ENCODE measurements around the gene AIRE. TPM values are rescaled to one million over a fixed set of nuclear protein-coding genes. Genes with fewer than 3 reads are reported as not detected.
A peak's percentile ranks its signal among the peaks of the same experiment; 100 is the strongest.
"Not testable (repeated sequence)": the region's sequence is repeated elsewhere in the genome, so short reads cannot be mapped to it uniquely, and the experiment has no call there.

Gene AIRE
- total RNA-seq, 1 donor from 2014 or later: not detected

DNA sequence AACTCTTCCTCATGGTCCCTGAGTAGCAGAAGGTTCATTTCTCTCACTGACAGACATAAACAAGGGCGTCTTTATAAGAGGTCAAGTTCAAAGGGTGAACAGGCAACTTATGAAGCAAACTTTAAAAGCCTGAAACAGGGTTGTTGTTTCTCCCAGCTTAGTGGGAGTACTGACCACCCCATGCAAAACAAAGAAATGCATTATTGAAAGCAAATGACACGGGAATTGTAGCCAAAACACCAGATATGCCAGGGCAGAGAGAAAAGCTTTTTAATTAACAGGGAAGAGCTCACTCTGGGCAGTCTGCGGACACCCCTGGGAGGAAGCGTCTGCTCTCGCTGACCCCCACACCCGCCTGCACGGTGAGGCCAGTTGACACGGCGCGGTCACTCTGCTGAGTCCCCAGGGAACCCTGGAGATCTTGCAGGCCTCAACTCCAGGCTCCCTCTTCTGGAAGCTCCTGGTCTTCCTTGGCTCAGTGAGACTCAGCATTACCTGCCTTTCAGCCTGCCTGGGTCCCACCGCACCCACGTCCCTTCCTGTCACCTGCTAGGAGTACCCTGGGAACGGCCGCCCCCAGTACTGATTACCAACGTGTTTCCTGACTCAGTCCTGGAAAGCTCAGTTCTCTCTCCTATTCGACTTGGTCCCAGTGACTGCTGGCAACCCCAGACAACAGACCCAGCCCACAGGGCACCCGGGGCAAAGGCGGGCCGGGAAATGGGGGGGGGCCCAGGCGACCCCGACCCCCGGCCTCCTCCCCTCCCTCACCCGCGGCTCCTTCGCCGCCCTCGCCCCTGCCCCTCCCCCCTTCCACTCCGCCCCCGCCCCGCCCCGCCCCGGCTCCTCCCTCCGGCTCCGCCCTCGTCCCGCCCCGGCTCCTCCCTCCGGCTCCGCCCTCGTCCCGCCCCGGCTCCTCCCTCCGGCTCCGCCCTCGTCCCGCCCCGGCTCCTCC, 52.5 kb downstream of the AIRE start:
- H3K4me3 Mint-ChIP-seq (ENCODE audit: unreplicated experiment): peak overlapping the region; percentile 84
- H3K36me3 Mint-ChIP-seq (ENCODE audit: unreplicated experiment): no peaks in the 10 kb centered on the region
- peak overlapping the region; percentile 83 for H3K27ac Mint-ChIP-seq (ENCODE audit: unreplicated experiment)
- peaks cover 17% of the 10 kb centered on the region for H3K27me3 Mint-ChIP-seq (ENCODE audit: unreplicated experiment)
- H3K9me3 Mint-ChIP-seq (ENCODE audit: unreplicated experiment): peaks cover 10% of the 10 kb centered on the region
- peaks cover 17% of the 10 kb centered on the region for H3K4me1 Mint-ChIP-seq (ENCODE audit: low read depth, unreplicated experiment)
- TF ChIP-seq, protein P1, sequence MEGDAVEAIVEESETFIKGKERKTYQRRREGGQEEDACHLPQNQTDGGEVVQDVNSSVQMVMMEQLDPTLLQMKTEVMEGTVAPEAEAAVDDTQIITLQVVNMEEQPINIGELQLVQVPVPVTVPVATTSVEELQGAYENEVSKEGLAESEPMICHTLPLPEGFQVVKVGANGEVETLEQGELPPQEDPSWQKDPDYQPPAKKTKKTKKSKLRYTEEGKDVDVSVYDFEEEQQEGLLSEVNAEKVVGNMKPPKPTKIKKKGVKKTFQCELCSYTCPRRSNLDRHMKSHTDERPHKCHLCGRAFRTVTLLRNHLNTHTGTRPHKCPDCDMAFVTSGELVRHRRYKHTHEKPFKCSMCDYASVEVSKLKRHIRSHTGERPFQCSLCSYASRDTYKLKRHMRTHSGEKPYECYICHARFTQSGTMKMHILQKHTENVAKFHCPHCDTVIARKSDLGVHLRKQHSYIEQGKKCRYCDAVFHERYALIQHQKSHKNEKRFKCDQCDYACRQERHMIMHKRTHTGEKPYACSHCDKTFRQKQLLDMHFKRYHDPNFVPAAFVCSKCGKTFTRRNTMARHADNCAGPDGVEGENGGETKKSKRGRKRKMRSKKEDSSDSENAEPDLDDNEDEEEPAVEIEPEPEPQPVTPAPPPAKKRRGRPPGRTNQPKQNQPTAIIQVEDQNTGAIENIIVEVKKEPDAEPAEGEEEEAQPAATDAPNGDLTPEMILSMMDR (IDR thresholded peaks at IDR 0.05; ENCODE audit: partially characterized antibody, unreplicated experiment): peak; percentile 17
- peak; percentile 84 for DNase-seq

DNA sequence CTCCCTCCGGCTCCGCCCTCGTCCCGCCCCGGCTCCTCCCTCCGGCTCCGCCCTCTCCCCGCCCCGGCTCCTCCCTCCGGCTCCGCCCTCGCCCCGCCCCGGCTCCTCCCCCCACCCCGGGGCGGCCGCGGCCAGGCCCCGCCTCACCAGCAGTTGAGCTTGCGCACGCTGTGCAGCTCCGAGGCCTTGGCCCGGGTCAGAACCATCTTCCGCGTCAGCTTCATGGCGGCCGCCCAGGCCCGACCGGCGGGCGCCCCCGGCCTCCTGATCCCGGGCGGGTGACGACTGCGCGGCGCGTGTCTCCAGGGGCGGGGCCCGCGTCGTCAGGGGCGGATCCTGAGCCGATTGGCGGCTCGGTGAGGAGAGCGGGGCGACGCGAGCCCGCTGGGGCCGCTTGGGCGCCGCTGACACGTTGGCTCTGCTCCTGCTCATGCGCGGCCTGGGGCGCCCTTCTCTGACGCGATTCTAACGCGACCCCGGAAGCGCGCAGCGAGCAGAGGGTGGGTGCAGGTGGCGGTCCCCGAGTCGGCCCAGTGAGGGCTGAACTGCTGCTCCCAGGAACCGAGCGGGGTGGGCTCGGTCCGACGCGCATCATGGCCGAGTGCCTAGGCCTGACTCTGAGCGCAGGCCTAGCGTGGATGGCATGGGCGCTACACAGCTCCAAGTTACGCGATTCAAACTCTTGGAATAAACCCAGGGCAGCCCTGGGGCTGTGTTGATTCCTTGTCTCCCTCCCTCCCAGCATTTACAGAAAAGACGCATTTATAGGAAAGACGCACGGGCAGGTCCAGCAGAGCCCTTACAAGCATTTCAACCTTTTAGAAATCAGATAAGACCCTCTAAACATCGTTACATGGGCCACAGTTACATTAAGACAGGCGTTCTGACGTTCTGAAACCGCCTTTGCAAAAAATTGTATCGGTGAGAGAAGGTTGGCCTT, 53.6 kb downstream of the AIRE start, which contains the start of gene CFAP410:
Gene CFAP410, minus strand, starts transcription at position 420 of the 940 bp plus-strand sequence. Its CDS starts 196 bp downstream, at position 224.
- H3K36me3 Mint-ChIP-seq (ENCODE audit: unreplicated experiment): no peaks in the 10 kb centered on the region
- DNase-seq: peak; percentile 97
- TF ChIP-seq, protein P1 (IDR thresholded peaks at IDR 0.05; ENCODE audit: partially characterized antibody, unreplicated experiment): no peak
- peak within 1 kb of the TSS; percentile 84 for H3K4me3 Mint-ChIP-seq (ENCODE audit: unreplicated experiment)
- H3K27me3 Mint-ChIP-seq (ENCODE audit: unreplicated experiment): peaks cover 17% of the 10 kb centered on the region
- peaks cover 11% of the 10 kb centered on the region for H3K9me3 Mint-ChIP-seq (ENCODE audit: unreplicated experiment)
- H3K27ac Mint-ChIP-seq (ENCODE audit: unreplicated experiment): peak within 1 kb of the TSS; percentile 89
- H3K4me1 Mint-ChIP-seq (ENCODE audit: low read depth, unreplicated experiment): peaks cover 17% of the 10 kb centered on the region

DNA sequence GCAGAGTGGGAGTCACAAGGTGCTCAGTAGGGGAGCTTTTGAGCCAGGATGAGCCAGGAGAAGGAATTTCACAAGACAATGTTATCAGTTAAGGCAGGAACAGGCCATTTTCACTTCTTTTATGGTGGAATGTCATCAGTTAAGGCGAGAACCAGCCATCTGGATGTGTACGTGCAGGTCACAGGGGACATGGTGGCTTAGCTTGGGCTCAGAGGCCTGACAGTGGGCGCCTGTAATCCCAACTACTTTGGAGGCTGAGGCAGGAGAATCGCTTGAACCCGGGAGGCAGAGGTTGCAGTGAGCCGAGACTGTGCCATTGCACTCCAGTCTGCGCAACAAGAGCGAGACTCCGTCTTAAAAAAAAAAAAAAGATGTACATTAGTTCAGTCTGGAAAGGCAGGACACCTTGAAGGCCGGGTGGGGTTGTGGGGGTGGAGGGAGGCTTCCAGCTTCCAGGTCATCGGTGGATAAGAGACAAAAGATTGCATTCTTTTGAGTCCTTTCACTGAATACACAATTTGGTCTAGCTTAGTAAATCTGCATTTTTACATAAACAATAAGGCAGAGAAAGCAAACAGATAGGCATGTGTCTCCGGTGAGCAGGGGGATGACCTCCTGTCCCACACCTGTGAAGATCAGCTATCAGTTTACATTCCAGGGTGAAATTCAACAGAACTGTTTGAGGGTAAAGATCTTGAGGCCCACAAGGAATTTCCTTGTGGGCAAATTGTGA, 56.2 kb downstream of the AIRE start:
- Mint-ChIP-seq H3K4me1 (ENCODE audit: low read depth, unreplicated experiment) (peaks cover 19% of the 10 kb centered on the region), H3K9me3 (ENCODE audit: unreplicated experiment) (peaks cover 11% of the 10 kb centered on the region), H3K27me3 (ENCODE audit: unreplicated experiment) (peaks cover 20% of the 10 kb centered on the region)
- H3K4me3 Mint-ChIP-seq (ENCODE audit: unreplicated experiment); H3K27ac Mint-ChIP-seq (ENCODE audit: unreplicated experiment); DNase-seq; H3K36me3 Mint-ChIP-seq (ENCODE audit: unreplicated experiment): not testable (repeated sequence)

DNA sequence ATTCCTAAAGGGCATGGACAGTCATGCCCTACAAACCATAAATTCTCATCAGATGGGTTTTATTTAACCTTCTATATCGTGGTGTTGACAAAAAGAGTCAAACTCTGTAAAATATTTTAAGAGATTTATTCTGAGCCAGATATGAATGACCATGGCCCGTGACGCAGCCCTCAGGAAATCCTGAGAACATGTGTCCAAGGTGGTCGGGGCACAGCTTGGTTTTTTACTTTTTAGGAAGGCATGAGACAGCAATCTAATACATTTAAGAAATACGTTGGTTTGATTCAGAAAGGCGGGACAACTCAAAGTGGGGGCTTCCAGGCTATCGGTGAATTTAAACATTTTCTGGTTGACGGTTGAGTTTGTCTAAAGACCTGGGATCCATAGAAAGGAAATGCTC, 57.3 kb downstream of the AIRE start:
- H3K27ac Mint-ChIP-seq (ENCODE audit: unreplicated experiment); H3K9me3 Mint-ChIP-seq (ENCODE audit: unreplicated experiment); H3K4me1 Mint-ChIP-seq (ENCODE audit: low read depth, unreplicated experiment); H3K4me3 Mint-ChIP-seq (ENCODE audit: unreplicated experiment); DNase-seq; H3K36me3 Mint-ChIP-seq (ENCODE audit: unreplicated experiment): not testable (repeated sequence)
- H3K27me3 Mint-ChIP-seq (ENCODE audit: unreplicated experiment): peaks cover 17% of the 10 kb centered on the region

DNA sequence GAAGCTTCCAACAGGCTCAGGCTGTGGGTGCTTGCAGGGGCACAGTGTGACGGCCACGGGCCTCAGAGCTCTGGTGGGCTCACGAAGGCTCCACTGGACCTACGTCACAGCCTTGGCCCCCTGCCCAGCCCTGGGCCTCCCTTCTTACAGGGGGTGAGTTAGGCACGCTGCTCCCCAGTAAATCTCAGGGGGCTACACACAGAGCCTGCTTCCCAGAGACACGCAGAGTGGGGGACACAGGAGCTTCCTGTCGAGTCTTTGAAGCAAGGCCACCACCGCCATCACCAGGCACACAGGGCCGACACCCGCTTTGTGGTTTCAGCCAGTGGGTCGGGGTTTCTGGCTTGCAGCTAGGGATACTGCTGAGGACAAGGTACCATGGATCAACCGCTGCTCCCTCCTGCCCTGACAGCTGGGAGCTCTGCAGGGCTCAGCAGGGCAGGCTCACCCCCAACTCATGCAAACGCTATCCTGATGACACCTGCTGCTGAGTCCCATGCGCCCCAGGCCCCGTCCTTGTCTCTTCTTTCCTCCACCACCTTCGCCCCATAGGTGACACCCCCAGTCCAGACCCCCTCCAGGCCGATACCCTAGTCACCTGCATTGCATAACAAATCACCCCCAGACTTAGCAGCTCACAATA, 59.0 kb downstream of the AIRE start:
- Mint-ChIP-seq H3K4me1 (ENCODE audit: low read depth, unreplicated experiment) (peaks cover 6% of the 10 kb centered on the region), H3K27me3 (ENCODE audit: unreplicated experiment) (peaks cover 12% of the 10 kb centered on the region), H3K27ac (ENCODE audit: unreplicated experiment) (no peak overlapping the region), H3K9me3 (ENCODE audit: unreplicated experiment) (peaks cover 8% of the 10 kb centered on the region), H3K4me3 (ENCODE audit: unreplicated experiment) (no peak overlapping the region), H3K36me3 (ENCODE audit: unreplicated experiment) (no peaks in the 10 kb centered on the region)
- TF ChIP-seq, protein P1 (IDR thresholded peaks at IDR 0.05; ENCODE audit: partially characterized antibody, unreplicated experiment): no peak
- no peak for DNase-seq

Data from glutamatergic neuron (in vitro differentiated cells).